T-helper 2 cell treated with Interferon-gamma antibody and Interleukin-4, amounts not matched to agents 100 ng/mL and 5 ng/mL, for 36 hours (primary cell): Measurements from ENCODE around the gene CRYL1. TPM values are rescaled to one million over a fixed set of nuclear protein-coding genes. Genes with fewer than 3 reads are reported as not detected.

Experiments used
- intact Hi-C: fragments of 100-400 bp; cut with micrococcal nuclease; formaldehyde crosslinking; loops from one replicate; pipeline ENCODE4 v1.15.1; 2023
- total RNA-seq: library from RNA; stranded (reverse); gene quantifications from 2 replicates; pipeline ENCODE4 v1.2.3, GENCODE V29; 2022

Gene CRYL1
- 10.9 and 11.8 TPM in 2 replicates for total RNA-seq

GRCh38 chr13:20525601-20526544, at the start of gene CRYL1:
Gene CRYL1 (minus strand): TSS chr13:20525857. CDS start chr13:20525794, 63 bp downstream.
- intact Hi-C loops = loop anchor here (1.0 to 5.0 kb wide), 5 partner anchors 41 to 569 kb away; partner anchors contain the start of genes EEF1AKMT1, IFT88 and ZMYM2

GRCh38 chr13:20573636-20574035, 48.0 kb upstream of the CRYL1 start:
- intact Hi-C loops = no loop called here

- intact Hi-C loops = no loop called here
Measured at GRCh38 chr13:20573186-20573585, 47.5 kb upstream of the CRYL1 start.

GRCh38 chr13:20571676-20572075, 46.0 kb upstream of the CRYL1 start:
- intact Hi-C loops = no loop called here

GRCh38 chr13:20570517-20570916, 44.9 kb upstream of the CRYL1 start:
- intact Hi-C loops = no loop called here

GRCh38 chr13:20567881-20568528, 42.3 kb upstream of the CRYL1 start:
- intact Hi-C loops = loop anchor here (1.0 to 5.0 kb wide), 8 partner anchors 43 to 706 kb away; partner anchors contain the start of genes CRYL1, EEF1AKMT1, XPO4 and ZMYM2

GRCh38 chr13:20566898-20567874, 41.5 kb upstream of the CRYL1 start, which contains the start of gene IFT88:
Gene IFT88 (plus strand): TSS chr13:20567157. CDS start chr13:20574386, 7,229 bp downstream.
- intact Hi-C loops = loop anchor here (1.0 to 5.0 kb wide), 8 partner anchors 42 to 705 kb away; partner anchors contain the start of genes CRYL1, EEF1AKMT1, XPO4 and ZMYM2

GRCh38 chr13:20566468-20566897, 40.8 kb upstream of the CRYL1 start:
- intact Hi-C loops = loop anchor here (2.0 to 5.0 kb wide), 5 partner anchors 154 to 704 kb away; partner anchors contain the start of genes EEF1AKMT1, XPO4, ZMYM2 and ZMYM5

- intact Hi-C loops = loop anchor here (5.0 kb wide), 2 partner anchors 153 to 703 kb away; partner anchors contain the start of gene ZMYM5
Measured at GRCh38 chr13:20565115-20565736, 39.6 kb upstream of the CRYL1 start.

GRCh38 chr13:20561741-20562140, 36.1 kb upstream of the CRYL1 start:
- intact Hi-C loops = no loop called here

- intact Hi-C loops = no loop called here
Measured at GRCh38 chr13:20559659-20560356, 34.2 kb upstream of the CRYL1 start.

- intact Hi-C loops = no loop called here
Measured at GRCh38 chr13:20558982-20559381, 33.3 kb upstream of the CRYL1 start.

- intact Hi-C loops = no loop called here
Measured at GRCh38 chr13:20553311-20553710, 27.7 kb upstream of the CRYL1 start.

GRCh38 chr13:20550799-20551198, 25.1 kb upstream of the CRYL1 start:
- intact Hi-C loops = no loop called here

- intact Hi-C loops = no loop called here
Measured at GRCh38 chr13:20547479-20547908, 21.8 kb upstream of the CRYL1 start.

GRCh38 chr13:20546556-20546955, 20.9 kb upstream of the CRYL1 start:
- intact Hi-C loops = no loop called here

- intact Hi-C loops = no loop called here
Measured at GRCh38 chr13:20544201-20544923, 18.7 kb upstream of the CRYL1 start.

GRCh38 chr13:20536992-20537391, 11.3 kb upstream of the CRYL1 start:
- intact Hi-C loops = no loop called here
